GM12878 (cell line): ENCODE measurements around the gene RALGAPB. TPM values are rescaled to one million over a fixed set of nuclear protein-coding genes. Genes with fewer than 3 reads are reported as not detected.

Experiments
- ATAC-seq: fragments of 200-7000 bp; cut with Tn5 transposase; 3 replicates; pipeline ENCODE4 v1.9.1; 2020; ENCODE audit warnings: mild to moderate bottlenecking, moderate library complexity
- BruUV-seq: library from RNA; stranded (reverse); fragments of 400-500 nt; replicated peaks from 2 replicates; lab custom pipeline; 2021; lab: Mats Ljungman, UMichigan
- CTCF ChIA-PET: fragments of 300-600 bp; sonication (Branson Sonifier 250); formaldehyde crosslinking; extraction: SDS; loops from one replicate; lab custom pipeline; 2021; ENCODE audit warnings: inconsistent platforms; lab: Yijun Ruan, JAX
- POLR2A ChIA-PET: fragments of 350-600 bp; formaldehyde crosslinking; extraction: SDS; loops from one replicate; lab custom pipeline; 2021; ENCODE audit warnings: inconsistent platforms; lab: Charles Lee
- RAD21 ChIA-PET: fragments of 300-600 bp; sonication (Branson Sonifier 250); formaldehyde crosslinking; loops from one replicate; lab custom pipeline; 2023; ENCODE audit warnings: antibody characterized with exemption; ENCODE audit not compliant: unreplicated experiment; lab: Charles Lee
- SMC1A ChIA-PET: fragments of 300-600 bp; sonication (Branson Sonifier 250); formaldehyde crosslinking; loops from one replicate; lab custom pipeline; 2023; ENCODE audit not compliant: unreplicated experiment, uncharacterized antibody; lab: Charles Lee
- DNase-seq: peaks from one replicate; pipeline ENCODE4 v3.0.0-alpha.2; 2011; ENCODE audit warnings: low read depth, low spot score
- FAIRE-seq: peaks from 3 replicates; lab custom pipeline; 2011; peaks lifted over from hg19 to GRCh38; lab: Jason Lieb, UNC
- H2AFZ ChIP-seq: 2 replicates; pipeline ENCODE4 v1.6.0; 2011; ENCODE audit warnings: low read depth, low read length, control low read depth; ENCODE audit not compliant: control insufficient read depth
- H3K27ac ChIP-seq: 2 replicates; pipeline ENCODE4 v1.5.1; 2011; ENCODE audit warnings: control low read depth; ENCODE audit not compliant: control insufficient read depth, insufficient read depth
- H3K27me3 ChIP-seq, 2 experiments: replicated peaks in 1 of 2; 2 replicates each; pipeline versions ENCODE4 v1.6.0 to v1.6.1; 2011; ENCODE audit warnings: low read length in 1 of 2; ENCODE audit not compliant: control insufficient read depth in 2 of 2, insufficient read depth in 2 of 2
- H3K36me3 ChIP-seq, 2 experiments: 2 replicates each; pipeline ENCODE4 v1.5.1; 2011; ENCODE audit warnings: low read length in 1 of 2; ENCODE audit not compliant: control insufficient read depth in 2 of 2, insufficient read depth in 2 of 2
- H3K4me1 ChIP-seq: 2 replicates; pipeline ENCODE4 v1.6.1; 2011; ENCODE audit warnings: mild to moderate bottlenecking, low read length, moderate library complexity, mixed read lengths; ENCODE audit not compliant: control insufficient read depth, insufficient read depth
- H3K4me2 ChIP-seq: 2 replicates; pipeline ENCODE4 v1.6.0; 2011; ENCODE audit warnings: control low read depth; ENCODE audit not compliant: control insufficient read depth, insufficient read depth
- H3K4me3 ChIP-seq: fragments of 200-600 bp; sonication (generic); 2 replicates; pipeline ENCODE4 v1.5.1; 2016
- H3K79me2 ChIP-seq: 2 replicates; pipeline ENCODE4 v1.6.0; 2011; ENCODE audit warnings: low read length; ENCODE audit not compliant: control insufficient read depth, insufficient read depth
- H3K9ac ChIP-seq: 2 replicates; pipeline ENCODE4 v1.8.0; 2011; ENCODE audit warnings: low read length, control low read depth, mixed read lengths; ENCODE audit not compliant: control insufficient read depth, insufficient read depth
- H3K9me3 ChIP-seq: replicated peaks from 3 replicates; pipeline ENCODE4 v1.5.1; 2011; ENCODE audit warnings: mild to moderate bottlenecking, low read length; ENCODE audit not compliant: control insufficient read depth, insufficient read depth
- H4K20me1 ChIP-seq: 2 replicates; pipeline ENCODE4 v1.6.0; 2011; ENCODE audit not compliant: control insufficient read depth, insufficient read depth
- BACH1 ChIP-seq: fragments of 450-650 bp; IDR thresholded peaks from 2 replicates; pipeline ENCODE4 v1.6.1; 2017; ENCODE audit warnings: mild to moderate bottlenecking, borderline replicate concordance
- BMI1 ChIP-seq: fragments of 450-650 bp; IDR thresholded peaks from 2 replicates; pipeline ENCODE4 v1.6.1; 2016; ENCODE audit warnings: mild to moderate bottlenecking, moderate library complexity, borderline replicate concordance
- NBN ChIP-seq: fragments of 450-650 bp; IDR thresholded peaks from 2 replicates; pipeline ENCODE4 v1.6.1; 2016
- PAX8 ChIP-seq: fragments of 450-650 bp; IDR thresholded peaks from 2 replicates; pipeline ENCODE4 v1.6.1; 2017; ENCODE audit warnings: mild to moderate bottlenecking, moderate library complexity
- RB1 ChIP-seq: fragments of 450-650 bp; formaldehyde crosslinking; IDR thresholded peaks from 2 replicates; pipeline ENCODE4 v1.6.1; 2017; ENCODE audit warnings: mild to moderate bottlenecking, borderline replicate concordance
- YBX1 ChIP-seq: fragments of 450-650 bp; IDR thresholded peaks from 2 replicates; pipeline ENCODE4 v1.6.1; 2016; ENCODE audit warnings: antibody characterized with exemption
- WGBS: methylation state at CpG from one replicate; pipeline ENCODE4 v1.1.6; 2016; ENCODE audit warnings: low lambda C conversion rate; ENCODE audit not compliant: insufficient replicate concordance, insufficient coverage; ENCODE audit errors: missing lambda C conversion rate; 5-methylcytosine and 5-hydroxymethylcytosine counted together
- in situ Hi-C: fragments of 300-500 bp; cut with MboI; formaldehyde crosslinking; loops from 9 replicates; pipeline ENCODE4 v1.14.3; 2018; ENCODE audit warnings: mixed read lengths
- intact Hi-C: fragments of 100-400 bp; cut with micrococcal nuclease; formaldehyde crosslinking; loops from one replicate; pipeline ENCODE4 v1.14.2; 2022; ENCODE audit not compliant: unreplicated experiment
- polyA plus RNA-seq, 11 experiments: library from polyadenylated mRNA; depleted of rRNA in 4 of 11; unstranded in 6 of 11; stranded (reverse) in 5 of 11; fragments of >200 nt; fragmentation: Nextera tagmentation in 4 of 11; fragmentation: Illumina TruSeq in 1 of 11; extraction: Ambion mirVana in 4 of 11; extraction: Trizol in 1 of 11; gene quantifications; 1 replicate in 1 of 11; 2 replicates in 10 of 11; pipeline versions ENCODE4 v1.2.1 to v1.2.3, GENCODE V29; 2011 to 2016; ENCODE audit warnings: inconsistent platforms in 2 of 11, missing spikeins in 2 of 11, low read depth in 1 of 11
- total RNA-seq, 4 experiments: library from RNA; depleted of rRNA in 3 of 4; stranded (reverse); fragments of >200 nt in 3 of 4; fragmentation: Illumina TruSeq in 1 of 4; extraction: Trizol in 1 of 4; gene quantifications; 2 replicates each; pipeline versions ENCODE4 v1.2.1 to v1.2.3, GENCODE V29; 2013 to 2021
- TF ChIP-seq, protein P1 (sequence below): IDR thresholded peaks from 2 replicates; pipeline ENCODE4 v1.6.1; 2012; ENCODE audit warnings: low read length, inconsistent platforms
- TF ChIP-seq, protein P2 (sequence below): fragments of 450-650 bp; IDR thresholded peaks from 2 replicates; pipeline ENCODE4 v1.6.1; 2017; ENCODE audit warnings: mild to moderate bottlenecking, low read depth, inconsistent platforms; ENCODE audit not compliant: poor library complexity, severe bottlenecking
- TF ChIP-seq, protein P3 (sequence below): IDR thresholded peaks from 2 replicates; pipeline ENCODE4 v1.6.1; 2012; ENCODE audit warnings: low read depth, low read length, improper control_type of control experiment

Gene RALGAPB
- total and polyA plus RNA-seq, 10 of the 15 experiments (the other 5 are each of a cell fraction or from before 2014, with no cell fraction given) = 3.7 to 23.2 (median 15.5) TPM

DNA sequence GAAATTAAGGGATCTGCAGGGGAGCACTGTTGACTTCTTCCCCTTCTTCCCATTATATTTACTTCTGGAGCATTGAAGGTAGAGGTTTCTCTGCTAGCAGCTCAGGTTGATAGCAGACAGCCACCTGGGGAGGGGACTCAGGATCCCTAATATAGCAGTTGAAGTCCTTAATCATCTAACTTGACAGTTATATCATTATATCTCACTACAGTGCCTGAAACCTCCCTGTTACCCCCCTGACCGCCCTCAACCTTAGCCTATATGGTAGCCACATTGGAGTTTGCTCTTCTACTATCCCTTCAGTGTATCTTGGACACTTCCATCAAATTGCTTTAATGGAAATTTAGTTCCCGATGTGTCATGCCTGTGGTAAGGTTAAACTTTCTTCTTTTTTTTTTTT, 7.0 kb downstream of the RALGAPB start:
- FAIRE-seq (no peak), DNase-seq (no peak), ATAC-seq (no peak)
- ChIA-PET RAD21 (no interaction called here), SMC1A (interaction anchor here (1.4 kb wide), 1 partner anchor 27 kb away, joined by 3 read pairs; no protein-coding TSS in a partner anchor), CTCF (no interaction called here), POLR2A (no interaction called here)
- H3K4me3 ChIP-seq = no peak overlapping the region
- TF ChIP-seq BACH1 (no peak), NBN (no peak), PAX8 (no peak), RB1 (no peak), BMI1 (no peak), YBX1 (no peak)
- TF ChIP-seq, protein P1, sequence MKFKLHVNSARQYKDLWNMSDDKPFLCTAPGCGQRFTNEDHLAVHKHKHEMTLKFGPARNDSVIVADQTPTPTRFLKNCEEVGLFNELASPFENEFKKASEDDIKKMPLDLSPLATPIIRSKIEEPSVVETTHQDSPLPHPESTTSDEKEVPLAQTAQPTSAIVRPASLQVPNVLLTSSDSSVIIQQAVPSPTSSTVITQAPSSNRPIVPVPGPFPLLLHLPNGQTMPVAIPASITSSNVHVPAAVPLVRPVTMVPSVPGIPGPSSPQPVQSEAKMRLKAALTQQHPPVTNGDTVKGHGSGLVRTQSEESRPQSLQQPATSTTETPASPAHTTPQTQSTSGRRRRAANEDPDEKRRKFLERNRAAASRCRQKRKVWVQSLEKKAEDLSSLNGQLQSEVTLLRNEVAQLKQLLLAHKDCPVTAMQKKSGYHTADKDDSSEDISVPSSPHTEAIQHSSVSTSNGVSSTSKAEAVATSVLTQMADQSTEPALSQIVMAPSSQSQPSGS = no peak
- TF ChIP-seq, protein P2, sequence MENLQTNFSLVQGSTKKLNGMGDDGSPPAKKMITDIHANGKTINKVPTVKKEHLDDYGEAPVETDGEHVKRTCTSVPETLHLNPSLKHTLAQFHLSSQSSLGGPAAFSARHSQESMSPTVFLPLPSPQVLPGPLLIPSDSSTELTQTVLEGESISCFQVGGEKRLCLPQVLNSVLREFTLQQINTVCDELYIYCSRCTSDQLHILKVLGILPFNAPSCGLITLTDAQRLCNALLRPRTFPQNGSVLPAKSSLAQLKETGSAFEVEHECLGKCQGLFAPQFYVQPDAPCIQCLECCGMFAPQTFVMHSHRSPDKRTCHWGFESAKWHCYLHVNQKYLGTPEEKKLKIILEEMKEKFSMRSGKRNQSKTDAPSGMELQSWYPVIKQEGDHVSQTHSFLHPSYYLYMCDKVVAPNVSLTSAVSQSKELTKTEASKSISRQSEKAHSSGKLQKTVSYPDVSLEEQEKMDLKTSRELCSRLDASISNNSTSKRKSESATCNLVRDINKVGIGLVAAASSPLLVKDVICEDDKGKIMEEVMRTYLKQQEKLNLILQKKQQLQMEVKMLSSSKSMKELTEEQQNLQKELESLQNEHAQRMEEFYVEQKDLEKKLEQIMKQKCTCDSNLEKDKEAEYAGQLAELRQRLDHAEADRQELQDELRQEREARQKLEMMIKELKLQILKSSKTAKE = no peak
- TF ChIP-seq, protein P3, sequence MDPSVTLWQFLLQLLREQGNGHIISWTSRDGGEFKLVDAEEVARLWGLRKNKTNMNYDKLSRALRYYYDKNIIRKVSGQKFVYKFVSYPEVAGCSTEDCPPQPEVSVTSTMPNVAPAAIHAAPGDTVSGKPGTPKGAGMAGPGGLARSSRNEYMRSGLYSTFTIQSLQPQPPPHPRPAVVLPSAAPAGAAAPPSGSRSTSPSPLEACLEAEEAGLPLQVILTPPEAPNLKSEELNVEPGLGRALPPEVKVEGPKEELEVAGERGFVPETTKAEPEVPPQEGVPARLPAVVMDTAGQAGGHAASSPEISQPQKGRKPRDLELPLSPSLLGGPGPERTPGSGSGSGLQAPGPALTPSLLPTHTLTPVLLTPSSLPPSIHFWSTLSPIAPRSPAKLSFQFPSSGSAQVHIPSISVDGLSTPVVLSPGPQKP = no peak
- H3K9ac ChIP-seq = no peak overlapping the region
- H3K27ac ChIP-seq = no peak overlapping the region
- no peak overlapping the region for H3K4me2 ChIP-seq
- no peaks in the 10 kb centered on the region for H3K27me3 ChIP-seq
- no peaks in the 10 kb centered on the region; the same call in 1 of the 2 replicates for H3K4me1 ChIP-seq
- in situ Hi-C loops (no loop called here), intact Hi-C loops (no loop called here)
- no peaks in the 10 kb centered on the region for H3K9me3 ChIP-seq
- no peaks in the 10 kb centered on the region; the same call in 1 of the 2 replicates for H4K20me1 ChIP-seq
- no TSS peak for BruUV-seq
- WGBS = 100% methylated on average over 2 of the region's 2 CpGs
- no peaks in the 10 kb centered on the region for H3K36me3 ChIP-seq
- no peak overlapping the region for H2AFZ ChIP-seq
- peaks cover 29% of the 10 kb centered on the region for H3K79me2 ChIP-seq
